Ovary (tissue), 3 donors: ENCODE results near the gene ZMYND19.

Source experiments
- CTCF ChIP-seq, 3 donors: fragments of 450-650 bp in 2 of 3; fragments of 200-600 bp in 1 of 3; IDR thresholded peaks; one replicate each; pipeline versions ENCODE4 v1.5.1 to v1.8.0; 2016 to 2022; ENCODE audit warnings: antibody characterized with exemption in 3 of 3, mild to moderate bottlenecking in 1 of 3
- POLR2A ChIP-seq: fragments of 450-650 bp; IDR thresholded peaks from one replicate; pipeline ENCODE4 v1.6.1; 2017; ENCODE audit warnings: antibody characterized with exemption, mild to moderate bottlenecking, moderate library complexity
- donor health status: DM: no; HTN: no; CAD: no.

GRCh38 chr9:137575364-137575715 is 15.0 kb downstream of the ZMYND19 start:
- TF ChIP-seq CTCF (IDR thresholded peaks at IDR 0.05): no peak
- no peak for TF ChIP-seq POLR2A
